ENCODE data around the gene ZNF195. TPM values are rescaled to one million over a fixed set of nuclear protein-coding genes. Genes with fewer than 3 reads are reported as not detected.
"Not testable (repeated sequence)": the region's sequence is repeated elsewhere in the genome, so short reads cannot be mapped to it uniquely, and the experiment has no call there.

ZNF195 gene
- total and polyA plus RNA-seq, 2 of the 8 experiments (the other 6 are each of a cell fraction or from before 2014, with no cell fraction given): 23.9 to 88.6 TPM

GRCh38 chr11:3420281-3421042 is 41.5 kb upstream of the ZNF195 start:
- not testable (repeated sequence) for H3K4ac ChIP-seq (replicated peaks; ENCODE audit: insufficient read length, low read depth, low read length); H3K56ac ChIP-seq (replicated peaks; ENCODE audit: insufficient read length, low read depth, low read length); H2AK5ac ChIP-seq (ENCODE audit: low read depth, low read length); H3K4me3 ChIP-seq (ENCODE audit: extremely low read depth in 1 of 4, insufficient read depth in 2 of 4, low read depth in 3 of 4, low read length in 4 of 4); H2BK15ac ChIP-seq (ENCODE audit: low read length); H2BK120ac ChIP-seq (replicated peaks; ENCODE audit: low read depth, low read length); H4K8ac ChIP-seq (ENCODE audit: extremely low read depth, insufficient read depth, low read length); H3K4me1 ChIP-seq (replicated peaks in 1 of 4; ENCODE audit: control insufficient read depth in 3 of 4, insufficient read depth in 4 of 4, low read length in 3 of 4); H2BK20ac ChIP-seq (ENCODE audit: low read length); H3K9ac ChIP-seq (replicated peaks in 1 of 4; ENCODE audit: extremely low read depth in 1 of 4, low read depth in 3 of 4, low read length in 3 of 4); H3K79me2 ChIP-seq (ENCODE audit: control insufficient read depth in 1 of 2, insufficient read depth in 2 of 2, low read length in 2 of 2); H3K36me3 ChIP-seq (ENCODE audit: control insufficient read depth in 2 of 4, insufficient read depth in 4 of 4, low read length in 3 of 4); H4K20me1 ChIP-seq (replicated peaks in 1 of 2; ENCODE audit: control insufficient read depth in 1 of 2, insufficient read depth in 2 of 2, low read length in 2 of 2); H3K23me2 ChIP-seq (ENCODE audit: low read depth, low read length); H3K9me3 ChIP-seq (ENCODE audit: insufficient read depth in 2 of 2, low read depth in 1 of 2, low read length in 1 of 2); H3K27ac ChIP-seq (ENCODE audit: low read depth, low read length); H3K14ac ChIP-seq (ENCODE audit: insufficient read length); FAIRE-seq; H2AFZ ChIP-seq (ENCODE audit: low read length); H2BK5ac ChIP-seq (ENCODE audit: low read depth, low read length); H3K18ac ChIP-seq (ENCODE audit: extremely low read depth, low read length); H3K4me2 ChIP-seq (ENCODE audit: insufficient read depth in 1 of 2, low read depth in 2 of 2, low read length in 2 of 2); H4K5ac ChIP-seq (ENCODE audit: insufficient read length, low read depth, low read length); H3K27me3 ChIP-seq (replicated peaks in 1 of 4; ENCODE audit: control insufficient read depth in 3 of 4, extremely low read depth in 1 of 4, insufficient read depth in 3 of 4, low read length in 3 of 4); H4K91ac ChIP-seq (replicated peaks; ENCODE audit: insufficient read length, low read length); H3K79me1 ChIP-seq (ENCODE audit: low read depth, low read length); H2BK12ac ChIP-seq (ENCODE audit: low read depth, low read length); H3K23ac ChIP-seq (ENCODE audit: insufficient read length); DNase-seq (ENCODE audit: low read depth in 1 of 2, low spot score in 2 of 2)
- 92% methylated on average over 9 of the region's 10 CpGs; no CpG with 5 or more reads in 1 of the 2 experiments for WGBS, 2 experiments (ENCODE audit: extremely low coverage in 1 of 2, insufficient coverage in 1 of 2, insufficient read length in 1 of 2, insufficient replicate concordance in 2 of 2, low coverage in 1 of 2, low lambda C conversion rate in 2 of 2, missing lambda C conversion rate in 1 of 2)
- ChIA-PET CTCF (ENCODE audit: partially characterized antibody) (interaction anchor here (1.1 kb wide), 1 partner anchor 79 kb away, joined by 5 read pairs; no protein-coding TSS in a partner anchor), POLR2A (ENCODE audit: partially characterized antibody) (interaction anchor here (0.9 to 1.7 kb wide), 3 partner anchors 10 to 73 kb away, joined by 3 to 6 read pairs (median 4); no protein-coding TSS in a partner anchor)

All from H1 (cell line).